Osteocyte (in vitro differentiated cells): ENCODE measurements around the gene VDR. TPM values are rescaled to one million over a fixed set of nuclear protein-coding genes. Genes with fewer than 3 reads are reported as not detected.

Experiments
- DNase-seq: peaks from one replicate; pipeline ENCODE4 v3.0.0; 2021; ENCODE audit warnings: mixed read lengths; ENCODE audit not compliant: unreplicated experiment; ENCODE audit errors: extremely low spot score
- H3K27ac Mint-ChIP-seq: one replicate; pipeline ENCODE4 v1.8.0; 2021; ENCODE audit warnings: mild to moderate bottlenecking, mixed read lengths; ENCODE audit not compliant: unreplicated experiment
- H3K27me3 Mint-ChIP-seq: one replicate; pipeline ENCODE4 v1.8.0; 2021; ENCODE audit warnings: mixed read lengths; ENCODE audit not compliant: unreplicated experiment
- H3K36me3 Mint-ChIP-seq: one replicate; pipeline ENCODE4 v1.8.0; 2021; ENCODE audit warnings: mixed read lengths; ENCODE audit not compliant: unreplicated experiment
- H3K4me1 Mint-ChIP-seq: one replicate; pipeline ENCODE4 v1.8.0; 2021; ENCODE audit warnings: mixed read lengths; ENCODE audit not compliant: unreplicated experiment
- H3K4me3 Mint-ChIP-seq: one replicate; pipeline ENCODE4 v1.8.0; 2021; ENCODE audit warnings: mild to moderate bottlenecking, moderate library complexity, mixed read lengths; ENCODE audit not compliant: unreplicated experiment
- H3K9me3 Mint-ChIP-seq: one replicate; pipeline ENCODE4 v1.8.0; 2021; ENCODE audit warnings: mixed read lengths; ENCODE audit not compliant: unreplicated experiment
- CTCF ChIP-seq: fragments of 200-600 bp; sonication (generic); IDR thresholded peaks from 2 replicates; pipeline ENCODE4 v1.5.0; 2021; ENCODE audit warnings: antibody characterized with exemption, mild to moderate bottlenecking, moderate library complexity
- total RNA-seq: library from RNA; stranded (reverse); gene quantifications from 2 replicates; pipeline ENCODE4 v1.2.1, GENCODE V29; 2021

Gene VDR
- total RNA-seq, 1 donor from 2014 or later = 2.7 TPM

GRCh38 chr12:47855502-47855901 lies 49.3 kb downstream of the VDR start:
- Mint-ChIP-seq H3K9me3 (no peaks in the 10 kb centered on the region), H3K36me3 (no peaks in the 10 kb centered on the region), H3K27me3 (no peaks in the 10 kb centered on the region), H3K4me3 (no peak overlapping the region), H3K4me1 (no peaks in the 10 kb centered on the region), H3K27ac (no peak overlapping the region)
- no peak for TF ChIP-seq CTCF
- DNase-seq = no peak

GRCh38 chr12:47854531-47854930 lies 50.3 kb downstream of the VDR start:
- Mint-ChIP-seq H3K4me3 (no peak overlapping the region), H3K27me3 (no peaks in the 10 kb centered on the region), H3K4me1 (peaks cover 2% of the 10 kb centered on the region), H3K27ac (no peak overlapping the region), H3K9me3 (no peaks in the 10 kb centered on the region), H3K36me3 (no peaks in the 10 kb centered on the region)
- TF ChIP-seq CTCF = no peak
- no peak for DNase-seq

- H3K9me3 Mint-ChIP-seq = no peaks in the 10 kb centered on the region
- peaks cover 2% of the 10 kb centered on the region for H3K4me1 Mint-ChIP-seq
- no peaks in the 10 kb centered on the region for H3K27me3 Mint-ChIP-seq
- DNase-seq = no peak
- no peaks in the 10 kb centered on the region for H3K36me3 Mint-ChIP-seq
- no peak for TF ChIP-seq CTCF
- no peak overlapping the region for H3K27ac Mint-ChIP-seq
- H3K4me3 Mint-ChIP-seq = no peak overlapping the region
These were observed 52.7 kb downstream of the VDR start for GRCh38 chr12:47852096-47852571.

- Mint-ChIP-seq H3K27ac (no peak overlapping the region), H3K4me1 (peaks cover 2% of the 10 kb centered on the region)
These were observed 53.4 kb downstream of the VDR start for GRCh38 chr12:47851303-47851952.

More at GRCh38 chr12:47851303-47851952, 53.4 kb downstream of the VDR start:
- Mint-ChIP-seq H3K27me3 (no peaks in the 10 kb centered on the region), H3K4me3 (no peak overlapping the region), H3K9me3 (no peaks in the 10 kb centered on the region), H3K36me3 (no peaks in the 10 kb centered on the region)
- DNase-seq = no peak
- TF ChIP-seq CTCF = no peak
